ENCODE measurements around the gene JAGN1.

Gene JAGN1

GRCh38 chr3:9909221-9910013, 19.0 kb downstream of the JAGN1 start:
- Histone ChIP-seq H3F3A (ENCODE audit: insufficient read depth) (no peaks in the 10 kb centered on the region), H3K4me3 (ENCODE audit: insufficient read depth, low read length, poor library complexity, severe bottlenecking) (no peak overlapping the region), H3K36me3 (ENCODE audit: low read length) (no peaks in the 10 kb centered on the region), H2AFZ (ENCODE audit: low read depth, low read length, severe bottlenecking) (no peak overlapping the region), H3K79me2 (ENCODE audit: insufficient read depth, low read length) (no peaks in the 10 kb centered on the region), H4K20me1 (ENCODE audit: low read depth, low read length) (no peaks in the 10 kb centered on the region), H3K9me3 (ENCODE audit: insufficient read depth, low read length) (no peaks in the 10 kb centered on the region), H3K27ac (ENCODE audit: low read depth, low read length) (no peak overlapping the region), H3K4me2 (ENCODE audit: low read depth, low read length, poor library complexity, severe bottlenecking) (no peak overlapping the region), H3K9ac (ENCODE audit: low read length) (no peak overlapping the region), H3K9me2 (replicated peaks; ENCODE audit: insufficient read depth, low read length) (no peaks in the 10 kb centered on the region), H3K27me3 (ENCODE audit: low read length) (no peaks in the 10 kb centered on the region)
- TF ChIP-seq CTCF (IDR thresholded peaks at IDR 0.05; ENCODE audit: insufficient read depth, low read length, poor library complexity, severe bottlenecking) (no peak), EZH2phosphoT487 (conservative IDR thresholded peaks at IDR 0.05; ENCODE audit: low read length) (no peak)

GRCh38 chr3:9911863-9912262, 21.5 kb downstream of the JAGN1 start:
- no peak overlapping the region for H3K9ac ChIP-seq (ENCODE audit: low read length)
- H3K36me3 ChIP-seq (ENCODE audit: low read length): no peaks in the 10 kb centered on the region
- H2AFZ ChIP-seq (ENCODE audit: low read depth, low read length, severe bottlenecking): no peak overlapping the region
- H3K4me2 ChIP-seq (ENCODE audit: low read depth, low read length, poor library complexity, severe bottlenecking): no peak overlapping the region
- H3K9me2 ChIP-seq (replicated peaks; ENCODE audit: insufficient read depth, low read length): no peaks in the 10 kb centered on the region
- TF ChIP-seq CTCF (IDR thresholded peaks at IDR 0.05; ENCODE audit: insufficient read depth, low read length, poor library complexity, severe bottlenecking) (no peak), EZH2phosphoT487 (conservative IDR thresholded peaks at IDR 0.05; ENCODE audit: low read length) (no peak)
- H3K4me3 ChIP-seq (ENCODE audit: insufficient read depth, low read length, poor library complexity, severe bottlenecking): no peak overlapping the region
- H4K20me1 ChIP-seq (ENCODE audit: low read depth, low read length): no peaks in the 10 kb centered on the region
- H3K27ac ChIP-seq (ENCODE audit: low read depth, low read length): no peak overlapping the region
- no peaks in the 10 kb centered on the region for H3K79me2 ChIP-seq (ENCODE audit: insufficient read depth, low read length)
- H3K27me3 ChIP-seq (ENCODE audit: low read length): no peaks in the 10 kb centered on the region
- no peaks in the 10 kb centered on the region for H3F3A ChIP-seq (ENCODE audit: insufficient read depth)
- no peaks in the 10 kb centered on the region for H3K9me3 ChIP-seq (ENCODE audit: insufficient read depth, low read length)

GRCh38 chr3:9912294-9912935, 22.0 kb downstream of the JAGN1 start:
- Histone ChIP-seq H3K4me3 (ENCODE audit: insufficient read depth, low read length, poor library complexity, severe bottlenecking) (no peak overlapping the region), H3K4me2 (ENCODE audit: low read depth, low read length, poor library complexity, severe bottlenecking) (no peak overlapping the region), H3K36me3 (ENCODE audit: low read length) (no peaks in the 10 kb centered on the region), H3K9me2 (replicated peaks; ENCODE audit: insufficient read depth, low read length) (no peaks in the 10 kb centered on the region), H3K9ac (ENCODE audit: low read length) (no peak overlapping the region), H3K9me3 (ENCODE audit: insufficient read depth, low read length) (no peaks in the 10 kb centered on the region), H2AFZ (ENCODE audit: low read depth, low read length, severe bottlenecking) (no peak overlapping the region), H3K27ac (ENCODE audit: low read depth, low read length) (no peak overlapping the region), H3K79me2 (ENCODE audit: insufficient read depth, low read length) (no peaks in the 10 kb centered on the region), H3K27me3 (ENCODE audit: low read length) (no peaks in the 10 kb centered on the region), H4K20me1 (ENCODE audit: low read depth, low read length) (no peaks in the 10 kb centered on the region), H3F3A (ENCODE audit: insufficient read depth) (no peaks in the 10 kb centered on the region)
- no peak for TF ChIP-seq EZH2phosphoT487 (conservative IDR thresholded peaks at IDR 0.05; ENCODE audit: low read length)
- no peak for TF ChIP-seq CTCF (IDR thresholded peaks at IDR 0.05; ENCODE audit: insufficient read depth, low read length, poor library complexity, severe bottlenecking)
